Measurements from ENCODE around the gene CHRNA4. TPM values are rescaled to one million over a fixed set of nuclear protein-coding genes. Genes with fewer than 3 reads are reported as not detected.

CHRNA4 gene
- total and polyA plus RNA-seq, 2 of the 4 experiments (the other 2 are of a cell fraction), result not detected

GRCh38 chr20:63404129-63405085 is 43.3 kb upstream of the CHRNA4 start (continued):
- no peak for TF ChIP-seq CHD1 (IDR thresholded peaks at IDR 0.05; ENCODE audit: low read depth, low read length)

- Histone ChIP-seq H3K36me3 (ENCODE audit: control insufficient read depth, insufficient read depth, low read length) (no peaks in the 10 kb centered on the region), H3K79me1 (ENCODE audit: low read depth in 1 of 2, low read length in 2 of 2) (no peaks in the 10 kb centered on the region), H2AK9ac (replicated peaks; ENCODE audit: low read depth, low read length, poor library complexity) (no peak overlapping the region), H3K23ac (ENCODE audit: low read depth, low read length) (no peak overlapping the region), H3K9me3 (ENCODE audit: control insufficient read depth, insufficient read depth, low read length) (no peaks in the 10 kb centered on the region), H2BK5ac (ENCODE audit: low read depth, low read length, poor library complexity, severe bottlenecking) (no peak overlapping the region), H3K4me3 (ENCODE audit: insufficient read depth, low read depth, low read length) (no peak overlapping the region), H3K4me1 (ENCODE audit: control insufficient read depth, insufficient read depth, low read length) (no peaks in the 10 kb centered on the region), H2BK20ac (ENCODE audit: low read depth, low read length) (no peak overlapping the region), H2AK5ac (ENCODE audit: low read depth, low read length) (no peak overlapping the region), H2BK15ac (ENCODE audit: low read depth, low read length) (no peak overlapping the region), H4K91ac (ENCODE audit: insufficient read depth, low read depth, low read length) (no peak overlapping the region), H3K4ac (ENCODE audit: low read depth, low read length) (no peak overlapping the region), H3K27me3 (ENCODE audit: control insufficient read depth, insufficient read depth, low read length) (peaks cover 1% of the 10 kb centered on the region; the same call in 1 of the 2 replicates), H3K9me1 (ENCODE audit: insufficient read depth, low read length) (no peaks in the 10 kb centered on the region), H4K5ac (ENCODE audit: low read depth, low read length) (no peak overlapping the region), H3K27ac (ENCODE audit: insufficient read depth, low read length) (no peak overlapping the region), H3K9ac (ENCODE audit: low read depth, low read length) (no peak overlapping the region), H3K14ac (replicated peaks; ENCODE audit: low read depth, low read length) (no peak overlapping the region), H4K8ac (ENCODE audit: low read depth in 2 of 2, low read length in 2 of 2) (no peak overlapping the region), H3K18ac (ENCODE audit: low read depth, low read length) (no peak overlapping the region), H4K20me1 (ENCODE audit: insufficient read depth, low read length) (no peaks in the 10 kb centered on the region), H3K56ac (ENCODE audit: extremely low read depth, insufficient read depth, low read length) (no peak overlapping the region), H2BK120ac (ENCODE audit: low read depth, low read length) (no peak overlapping the region), H2AFZ (replicated peaks; ENCODE audit: low read length, poor library complexity) (no peak overlapping the region), H3K4me2 (ENCODE audit: low read depth, low read length) (no peak overlapping the region)
- TF ChIP-seq NFE2L2 (IDR thresholded peaks at IDR 0.05; ENCODE audit: low read depth, low read length) (no peak), ELK1 (IDR thresholded peaks at IDR 0.05; ENCODE audit: borderline replicate concordance, low read depth, low read length) (no peak), MAZ (IDR thresholded peaks at IDR 0.05; ENCODE audit: borderline replicate concordance, low read depth, low read length) (no peak), CEBPB (IDR thresholded peaks at IDR 0.05; ENCODE audit: low read depth, low read length) (no peak), USF2 (IDR thresholded peaks at IDR 0.05; ENCODE audit: low read depth, low read length) (no peak)
- ATAC-seq (ENCODE audit: low read depth) (no peak), DNase-seq (no peak)
- 63% methylated on average over 7 of the region's 19 CpGs; no CpG with 5 or more reads in 1 of the 2 experiments for WGBS, 2 experiments (ENCODE audit: extremely low coverage in 2 of 2, insufficient read length in 1 of 2)
- BruUV-seq (replicated peaks), result no TSS peak
- dilution Hi-C loops (cut with HindIII; ENCODE audit: low sequenced_read_pairs, unreplicated experiment) (no loop called here), in situ Hi-C loops (cut with MboI; ENCODE audit: low sequenced_read_pairs) (no loop called here), intact Hi-C loops (cut with micrococcal nuclease) (no loop called here)
- POLR2A ChIA-PET (ENCODE audit: unreplicated experiment), result no interaction called here
- CTCF ChIA-PET, result no interaction called here
Measured at GRCh38 chr20:63403403-63404105, 42.4 kb upstream of the CHRNA4 start.
